Choroid plexus epithelial cell (primary cell): ENCODE data around the gene SRI.

Experiments
- DNase-seq: peaks from one replicate; pipeline ENCODE4 v3.0.0-alpha.2; 2010; ENCODE audit warnings: low read depth
- H3K4me3 ChIP-seq: 2 replicates; pipeline ENCODE4 v1.5.1; 2011; ENCODE audit warnings: low read depth, mild to moderate bottlenecking, control low read depth, low read length, moderate library complexity
- TF ChIP-seq, protein P1 (sequence below): conservative IDR thresholded peaks from 2 replicates; pipeline ENCODE4 v1.5.1; 2011; ENCODE audit warnings: low read depth, mild to moderate bottlenecking, control low read depth, inconsistent platforms, low read length, moderate library complexity

Gene SRI

DNA sequence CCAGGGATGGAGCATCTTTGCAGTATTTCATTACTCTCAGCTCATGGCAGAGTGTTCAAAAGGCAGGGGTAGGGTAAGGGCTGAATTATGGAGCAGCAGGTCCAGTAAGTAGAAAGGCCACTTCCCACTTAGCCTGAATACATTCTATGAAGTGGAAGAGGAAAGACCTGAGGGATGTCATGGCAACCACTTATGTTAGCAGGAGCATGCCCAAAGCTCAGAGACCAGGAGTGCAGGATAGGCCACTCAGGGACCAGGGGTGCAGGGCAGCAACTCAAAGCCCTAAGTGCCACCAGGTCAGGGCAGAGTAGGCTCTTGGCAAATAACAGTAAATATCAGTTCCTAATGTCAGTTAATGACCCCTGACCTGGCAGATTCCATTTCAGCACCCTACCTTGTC, 3.6 kb downstream of the SRI start:
- TF ChIP-seq, protein P1, sequence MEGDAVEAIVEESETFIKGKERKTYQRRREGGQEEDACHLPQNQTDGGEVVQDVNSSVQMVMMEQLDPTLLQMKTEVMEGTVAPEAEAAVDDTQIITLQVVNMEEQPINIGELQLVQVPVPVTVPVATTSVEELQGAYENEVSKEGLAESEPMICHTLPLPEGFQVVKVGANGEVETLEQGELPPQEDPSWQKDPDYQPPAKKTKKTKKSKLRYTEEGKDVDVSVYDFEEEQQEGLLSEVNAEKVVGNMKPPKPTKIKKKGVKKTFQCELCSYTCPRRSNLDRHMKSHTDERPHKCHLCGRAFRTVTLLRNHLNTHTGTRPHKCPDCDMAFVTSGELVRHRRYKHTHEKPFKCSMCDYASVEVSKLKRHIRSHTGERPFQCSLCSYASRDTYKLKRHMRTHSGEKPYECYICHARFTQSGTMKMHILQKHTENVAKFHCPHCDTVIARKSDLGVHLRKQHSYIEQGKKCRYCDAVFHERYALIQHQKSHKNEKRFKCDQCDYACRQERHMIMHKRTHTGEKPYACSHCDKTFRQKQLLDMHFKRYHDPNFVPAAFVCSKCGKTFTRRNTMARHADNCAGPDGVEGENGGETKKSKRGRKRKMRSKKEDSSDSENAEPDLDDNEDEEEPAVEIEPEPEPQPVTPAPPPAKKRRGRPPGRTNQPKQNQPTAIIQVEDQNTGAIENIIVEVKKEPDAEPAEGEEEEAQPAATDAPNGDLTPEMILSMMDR: no peak
- H3K4me3 ChIP-seq: no peak overlapping the region
- no peak for DNase-seq

GRCh38 chr7:88215295-88215694, 4.5 kb downstream of the SRI start:
- H3K4me3 ChIP-seq: no peak overlapping the region
- DNase-seq: no peak
- TF ChIP-seq, protein P1: no peak

- DNase-seq: no peak
- no peak overlapping the region for H3K4me3 ChIP-seq
- TF ChIP-seq, protein P1: no peak
These were observed 5.4 kb downstream of the SRI start for GRCh38 chr7:88214456-88214855.

DNA sequence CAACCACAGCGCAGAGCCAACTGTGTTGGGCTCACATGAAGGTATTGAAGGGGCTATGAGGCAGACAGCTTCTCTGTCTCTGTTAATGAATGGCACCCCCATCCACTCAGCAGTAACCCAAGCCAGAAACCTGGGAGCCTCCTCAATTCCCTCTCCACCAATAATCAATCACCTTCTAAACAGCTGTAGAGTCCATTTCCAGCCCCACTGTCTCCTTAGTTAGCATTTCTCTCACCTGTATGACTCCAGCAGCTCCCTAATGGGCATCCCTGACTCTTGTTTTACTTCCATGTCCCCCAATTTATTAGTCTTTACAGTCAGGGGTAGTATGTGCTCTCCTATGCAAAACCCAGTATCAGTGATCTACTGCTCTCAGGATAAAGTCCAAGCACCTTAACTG, 6.9 kb downstream of the SRI start:
- DNase-seq: no peak
- TF ChIP-seq, protein P1: no peak
- H3K4me3 ChIP-seq: no peak overlapping the region

DNA sequence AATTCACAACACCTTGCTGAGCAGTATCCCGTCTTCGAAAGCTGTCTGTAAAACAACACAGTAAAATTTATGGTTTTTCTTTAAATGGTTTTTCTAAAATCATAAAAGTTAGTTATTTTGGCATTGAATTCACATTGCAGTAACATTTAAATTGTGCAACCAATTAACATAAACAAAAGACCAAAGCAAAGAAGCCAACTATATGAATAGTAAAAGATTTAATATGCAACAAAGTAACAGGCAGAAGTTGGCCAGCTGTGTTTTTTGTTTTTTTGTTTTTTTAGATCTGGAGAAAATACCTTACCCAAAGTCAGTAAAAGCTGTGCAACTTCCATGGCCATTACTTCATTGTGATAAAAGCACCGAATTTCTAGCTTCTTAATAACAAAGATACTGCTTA, 11.3 kb downstream of the SRI start:
- DNase-seq: no peak
- no peak overlapping the region for H3K4me3 ChIP-seq
- TF ChIP-seq, protein P1: no peak

GRCh38 chr7:88206254-88206653, 13.6 kb downstream of the SRI start:
- TF ChIP-seq, protein P1: no peak
- no peak for DNase-seq
- H3K4me3 ChIP-seq: no peak overlapping the region

- no peak overlapping the region for H3K4me3 ChIP-seq
- no peak for DNase-seq
- TF ChIP-seq, protein P1: no peak
These were observed 14.7 kb downstream of the SRI start for GRCh38 chr7:88205179-88205578.
